NCI-H69 (cell line): ENCODE data around the gene P2RY11.

Source experiments
- DNase-seq: peaks from one replicate; lab custom pipeline; 2025; lab: John Stamatoyannopoulos, UW

Gene P2RY11

DNA sequence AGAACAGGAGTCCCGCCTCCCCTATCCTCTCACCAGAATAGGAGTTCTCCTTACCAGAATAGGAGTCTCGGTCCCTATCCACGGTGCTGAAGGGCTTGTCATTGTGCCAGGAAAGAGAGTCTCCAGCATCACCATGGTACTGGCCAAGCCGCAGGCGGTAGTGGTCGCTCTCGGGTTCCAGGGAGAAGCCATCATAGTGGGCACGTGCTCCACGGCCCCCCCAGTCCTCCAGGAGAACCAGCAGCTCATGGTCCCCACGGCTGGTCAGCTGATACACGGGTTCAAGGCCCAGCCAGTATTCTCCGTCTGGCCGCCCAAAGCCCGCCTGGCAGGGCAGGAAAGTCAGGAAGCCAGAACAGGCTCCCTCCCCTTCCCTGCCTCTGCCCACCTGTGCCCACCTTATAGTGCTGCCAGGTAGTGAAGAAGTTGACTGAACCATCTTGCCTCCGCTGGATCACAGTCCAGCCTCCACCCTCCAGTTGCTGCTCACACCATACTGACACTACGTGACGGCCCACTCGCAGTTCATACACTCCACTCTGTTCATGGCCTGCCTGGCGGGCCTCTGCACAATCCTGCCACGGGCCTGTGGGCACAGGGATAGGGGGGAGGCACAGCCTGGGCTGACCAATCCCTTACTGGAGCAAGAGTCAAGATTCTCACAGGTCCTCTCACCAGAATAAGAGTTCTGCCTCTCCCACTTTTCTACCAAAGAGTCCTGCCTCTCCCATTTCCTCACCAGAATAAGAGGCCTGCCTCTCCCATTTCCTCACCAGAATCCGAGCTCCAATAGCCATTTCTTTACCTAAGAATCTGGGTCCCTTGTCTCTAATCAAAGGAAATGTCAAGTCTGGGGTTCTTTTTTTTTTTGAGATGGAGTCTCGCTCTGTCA is 18.0 kb upstream of the P2RY11 start:
- DNase-seq, result peak; percentile 22

DNA sequence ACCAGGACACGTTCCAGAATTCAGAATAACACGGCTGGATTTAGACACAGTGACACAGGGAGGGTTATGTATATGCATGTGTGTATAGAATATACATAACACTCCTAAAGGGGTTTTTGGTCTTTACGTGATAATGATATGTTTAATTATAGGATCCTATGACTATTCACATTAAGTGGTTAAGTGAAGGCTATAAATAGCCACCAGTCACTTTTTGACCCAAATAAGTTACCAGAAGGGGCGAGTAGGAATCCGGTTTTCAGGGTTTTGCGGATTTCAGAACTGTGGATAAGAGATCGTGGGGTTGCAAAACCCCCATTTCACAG is 15.9 kb upstream of the P2RY11 start:
- DNase-seq, result peak; percentile 57

DNA sequence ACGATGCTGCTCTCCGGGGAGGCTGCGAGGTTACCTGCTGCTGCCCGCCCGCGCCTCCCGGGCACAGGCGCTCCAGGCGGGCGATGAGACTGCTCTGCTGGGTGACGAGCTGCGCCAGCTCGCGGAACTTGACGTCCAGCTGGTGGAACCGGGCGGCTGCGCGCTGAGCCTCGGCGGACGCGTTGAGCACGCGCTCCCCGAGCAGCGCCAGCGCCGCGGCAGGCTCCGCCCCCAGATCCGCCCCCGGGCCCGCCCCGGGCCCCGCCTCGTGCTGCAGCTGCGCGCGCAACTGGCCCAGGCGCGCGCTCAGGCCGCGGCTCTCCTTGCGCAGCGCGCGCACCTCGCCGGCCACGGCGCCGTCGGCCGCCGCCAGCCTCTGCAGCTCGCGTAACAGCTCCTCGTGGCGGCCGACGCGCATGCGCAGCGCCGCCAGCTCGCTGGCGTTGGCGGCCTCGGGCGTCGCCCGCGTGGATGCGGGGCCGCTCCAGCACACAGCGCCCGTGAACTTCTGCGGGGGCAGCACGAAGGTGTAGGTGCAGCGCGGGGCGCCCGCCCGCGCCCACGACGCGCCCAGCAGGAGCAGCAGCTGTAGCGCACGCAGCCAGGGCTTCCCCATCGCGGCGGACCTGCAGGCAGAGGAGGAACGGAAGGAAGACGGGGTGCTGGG is 15.4 kb upstream of the P2RY11 start:
- peak; percentile 97 for DNase-seq

- no peak for DNase-seq
Observed at GRCh38 chr19:10096615-10096963, 14.9 kb upstream of the P2RY11 start.

DNA sequence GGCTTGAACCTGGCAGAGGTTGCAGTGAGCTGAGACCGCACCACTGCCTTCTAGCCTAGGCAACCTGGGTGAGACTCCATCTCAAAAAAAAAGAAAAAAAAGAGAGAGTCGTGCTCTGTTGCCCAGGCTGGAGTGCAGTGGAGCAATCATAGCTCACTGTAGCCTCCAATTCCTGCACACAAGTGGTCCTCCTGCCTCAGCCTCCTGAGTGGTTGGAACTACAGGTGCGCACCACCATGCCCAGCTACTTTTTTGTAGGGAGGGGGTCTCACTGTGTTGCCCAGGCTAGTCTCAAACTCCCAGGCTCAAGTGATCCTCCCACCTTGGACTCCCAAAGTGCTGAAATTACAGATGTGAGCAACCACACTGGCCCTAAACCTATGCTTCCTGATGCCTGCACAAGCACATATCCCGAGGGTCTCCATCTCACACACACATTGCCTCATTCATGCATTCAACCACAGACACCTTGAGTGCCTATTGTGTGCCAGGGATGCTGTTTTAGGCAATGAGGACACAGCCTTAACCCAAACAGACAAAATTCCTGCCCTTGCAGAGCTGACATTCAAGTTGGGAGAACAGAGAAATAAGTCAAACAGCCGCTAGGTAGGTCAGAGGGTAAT is 11.2 kb upstream of the P2RY11 start:
- DNase-seq, result no peak

GRCh38 chr19:10102787-10103236 is 8.7 kb upstream of the P2RY11 start:
- DNase-seq, result no peak

DNA sequence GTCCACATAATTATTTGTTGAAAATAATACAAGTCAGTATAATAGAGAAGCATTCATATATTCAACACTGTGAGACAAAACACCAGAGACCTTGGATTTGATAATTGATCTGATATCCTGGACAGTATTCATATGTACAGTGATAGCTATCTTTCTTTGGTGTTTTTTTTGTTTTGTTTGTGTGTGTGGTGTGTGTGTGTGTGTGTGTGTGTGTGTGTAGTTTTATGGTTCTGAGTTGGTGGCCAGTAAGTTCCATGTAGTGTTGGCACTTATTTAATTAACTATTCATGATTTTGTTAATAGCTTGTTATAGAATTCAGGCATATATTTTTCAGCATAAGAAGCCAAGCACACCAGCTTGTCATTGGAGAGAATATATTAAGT is 7.4 kb upstream of the P2RY11 start:
- no peak for DNase-seq

DNA sequence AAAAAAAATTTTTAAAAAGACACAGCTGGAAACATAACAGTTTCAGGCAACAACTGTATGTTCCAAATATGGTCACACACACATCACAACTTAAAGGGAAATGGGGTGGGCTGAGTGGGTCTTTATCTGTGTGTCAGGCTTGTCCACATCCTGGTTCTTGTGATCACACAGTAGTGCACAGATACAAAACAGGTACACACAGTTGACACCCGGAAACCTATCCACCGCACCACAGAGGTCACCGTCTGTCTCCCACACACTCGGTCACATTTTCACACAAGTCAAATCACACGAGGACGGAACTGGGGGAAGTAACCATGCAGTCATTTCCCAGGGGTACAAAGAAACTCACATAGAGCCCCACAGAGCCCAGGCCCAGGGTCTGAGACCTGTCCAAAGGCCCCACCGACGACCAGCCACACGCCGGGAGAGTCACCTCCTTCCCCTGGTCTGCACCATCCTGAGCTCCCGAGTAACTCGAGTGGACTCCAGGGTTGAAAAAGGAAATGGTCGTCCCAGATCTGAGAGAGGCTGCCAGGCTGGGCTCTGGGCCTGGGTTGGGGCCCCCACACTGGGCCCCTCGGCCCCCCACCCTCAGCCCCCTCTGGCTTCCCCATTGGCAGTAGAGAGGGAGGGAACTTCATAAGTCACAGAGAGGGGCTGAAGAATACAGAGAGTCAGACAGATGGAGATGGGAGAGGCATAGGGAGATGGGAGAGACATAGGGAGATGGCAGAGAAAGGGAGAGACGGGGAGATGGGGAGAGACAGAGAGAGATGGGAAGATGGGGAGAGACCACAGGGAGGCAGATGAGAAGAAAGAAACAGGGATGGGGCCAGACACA is 6.6 kb upstream of the P2RY11 start:
- no peak for DNase-seq

- no peak for DNase-seq
Observed at GRCh38 chr19:10105509-10106099, 5.9 kb upstream of the P2RY11 start.

GRCh38 chr19:10106100-10106936 is 5.2 kb upstream of the P2RY11 start, which contains the start of gene PPAN:
Gene PPAN (plus strand): TSS chr19:10106362. CDS start chr19:10106395, 33 bp downstream.
- DNase-seq, result peak; percentile 99

DNA sequence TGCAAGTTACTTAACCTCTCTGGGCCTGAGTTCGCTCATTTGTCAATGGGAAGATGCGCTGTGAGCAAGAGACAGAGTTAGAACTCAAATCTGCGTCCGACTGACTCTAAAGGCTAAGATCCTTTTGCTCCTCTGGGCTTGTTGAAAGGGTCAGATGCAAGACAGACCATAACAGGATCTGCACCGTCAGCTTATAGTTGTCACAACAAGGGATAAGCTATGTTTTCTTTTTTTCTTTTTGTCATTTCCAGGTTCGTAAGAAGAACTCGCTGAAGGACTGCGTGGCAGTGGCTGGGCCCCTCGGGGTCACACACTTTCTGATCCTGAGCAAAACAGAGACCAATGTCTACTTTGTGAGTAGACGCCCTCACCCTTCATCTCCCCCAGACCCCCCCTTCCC is 4.2 kb upstream of the P2RY11 start:
- DNase-seq, result no peak

DNA sequence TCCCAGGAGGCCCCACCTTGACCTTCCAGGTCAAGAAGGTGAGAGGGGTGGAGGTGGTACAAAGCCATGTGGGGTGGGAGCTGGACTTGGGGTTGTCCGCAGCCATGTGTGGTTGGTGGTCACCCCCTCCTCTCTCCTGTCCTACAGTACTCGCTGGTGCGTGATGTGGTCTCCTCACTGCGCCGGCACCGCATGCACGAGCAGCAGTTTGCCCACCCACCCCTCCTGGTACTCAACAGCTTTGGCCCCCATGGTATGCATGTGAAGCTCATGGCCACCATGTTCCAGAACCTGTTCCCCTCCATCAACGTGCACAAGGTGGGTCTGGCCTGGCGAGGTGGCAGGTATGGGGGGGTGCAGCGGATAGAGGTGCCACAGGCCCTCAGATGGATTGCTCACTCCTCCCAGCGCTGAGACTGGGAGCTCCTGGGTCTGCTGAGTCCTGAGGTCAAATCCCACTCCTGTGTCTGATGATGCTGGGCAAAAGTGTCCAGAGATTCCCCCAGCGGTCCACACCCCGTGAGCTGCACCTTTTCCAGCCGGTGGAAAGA is 3.6 kb upstream of the P2RY11 start:
- DNase-seq, result no peak

DNA sequence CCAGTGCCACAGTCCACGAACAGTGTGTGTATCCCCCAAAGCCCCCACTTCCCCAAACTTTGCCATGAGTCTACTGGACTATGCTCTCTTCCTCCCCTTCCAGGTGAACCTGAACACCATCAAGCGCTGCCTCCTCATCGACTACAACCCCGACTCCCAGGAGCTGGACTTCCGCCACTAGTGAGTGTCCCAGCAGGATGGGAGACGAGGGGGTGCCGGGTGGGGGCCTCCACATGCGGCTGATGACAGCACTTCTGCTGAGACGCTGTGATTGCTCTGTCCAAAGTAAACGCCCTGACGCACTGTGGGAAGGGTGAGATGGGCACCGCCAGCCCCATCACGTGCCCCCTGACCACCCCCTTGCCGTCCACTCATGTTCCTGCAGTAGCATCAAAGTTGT is 2.0 kb upstream of the P2RY11 start:
- no peak for DNase-seq

- no peak for DNase-seq
Observed at GRCh38 chr19:10110076-10110971, 1.2 kb upstream of the P2RY11 start.

DNA sequence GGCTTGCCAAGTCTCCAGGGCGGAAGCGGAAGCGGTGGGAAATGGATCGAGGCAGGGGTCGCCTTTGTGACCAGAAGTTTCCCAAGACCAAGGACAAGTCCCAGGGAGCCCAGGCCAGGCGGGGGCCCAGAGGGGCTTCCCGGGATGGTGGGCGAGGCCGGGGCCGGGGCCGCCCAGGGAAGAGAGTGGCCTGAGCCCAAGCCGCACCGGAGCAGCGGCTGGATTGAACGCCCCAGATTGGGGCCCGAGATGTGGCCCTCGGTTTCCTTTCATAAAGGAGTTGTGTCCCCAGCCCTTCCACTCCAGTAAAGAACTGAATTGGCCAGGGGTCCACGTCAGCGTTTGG is 548 bp upstream of the P2RY11 start:
- no peak for DNase-seq

DNA sequence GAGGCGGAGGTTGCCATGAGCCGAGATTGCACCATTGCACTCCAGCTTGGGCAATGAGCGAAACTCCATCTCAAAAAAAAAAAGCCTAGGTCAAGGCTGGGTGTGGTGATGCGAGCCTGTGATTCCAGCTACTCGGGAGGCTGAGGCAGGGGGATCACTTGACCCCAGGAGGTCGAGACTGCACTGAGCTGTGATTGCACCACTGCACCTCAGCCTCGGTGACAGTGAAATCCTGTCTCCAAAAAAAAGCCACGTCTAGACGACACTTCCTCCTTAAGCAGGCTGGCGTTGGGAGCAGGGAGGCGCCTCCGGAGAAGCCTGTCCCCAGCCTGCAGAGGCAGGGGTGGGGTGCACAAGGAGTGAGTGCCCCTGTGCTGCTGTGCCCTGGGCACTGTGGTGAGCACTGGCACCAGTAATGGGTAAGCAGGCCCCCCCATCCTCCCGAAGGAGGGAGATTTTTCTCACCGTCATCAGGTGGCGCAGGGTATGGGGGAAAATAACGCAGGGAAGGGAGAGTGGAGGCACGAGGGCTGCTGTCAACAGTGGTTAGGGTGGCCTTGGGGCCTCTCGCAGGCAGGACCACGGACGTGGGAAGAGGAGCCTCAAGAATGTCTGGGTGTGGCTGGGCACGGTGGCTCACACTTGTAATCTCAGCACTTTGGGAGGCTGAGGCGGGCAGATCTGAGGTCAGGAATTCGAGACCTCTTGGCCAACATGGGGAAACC is 706 bp downstream of the P2RY11 start:
- no peak for DNase-seq

- DNase-seq, result peak; percentile 69
Observed at GRCh38 chr19:10112895-10113591, 1.6 kb downstream of the P2RY11 start.

DNA sequence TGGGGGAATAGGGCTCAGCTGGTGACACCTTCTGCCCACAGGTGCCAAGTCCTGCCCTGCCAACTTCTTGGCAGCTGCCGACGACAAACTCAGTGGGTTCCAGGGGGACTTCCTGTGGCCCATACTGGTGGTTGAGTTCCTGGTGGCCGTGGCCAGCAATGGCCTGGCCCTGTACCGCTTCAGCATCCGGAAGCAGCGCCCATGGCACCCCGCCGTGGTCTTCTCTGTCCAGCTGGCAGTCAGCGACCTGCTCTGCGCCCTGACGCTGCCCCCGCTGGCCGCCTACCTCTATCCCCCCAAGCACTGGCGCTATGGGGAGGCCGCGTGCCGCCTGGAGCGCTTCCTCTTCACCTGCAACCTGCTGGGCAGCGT is 2.1 kb downstream of the P2RY11 start:
- DNase-seq, result peak; percentile 31
